ENCODE data around the gene PGBD1. TPM values are rescaled to one million over a fixed set of nuclear protein-coding genes. Genes with fewer than 3 reads are reported as not detected.

The PGBD1 gene
- total and polyA plus RNA-seq, 2 of the 8 experiments (the other 6 are each of a cell fraction or from before 2014, with no cell fraction given), result 2.5 to 9.2 TPM

DNA sequence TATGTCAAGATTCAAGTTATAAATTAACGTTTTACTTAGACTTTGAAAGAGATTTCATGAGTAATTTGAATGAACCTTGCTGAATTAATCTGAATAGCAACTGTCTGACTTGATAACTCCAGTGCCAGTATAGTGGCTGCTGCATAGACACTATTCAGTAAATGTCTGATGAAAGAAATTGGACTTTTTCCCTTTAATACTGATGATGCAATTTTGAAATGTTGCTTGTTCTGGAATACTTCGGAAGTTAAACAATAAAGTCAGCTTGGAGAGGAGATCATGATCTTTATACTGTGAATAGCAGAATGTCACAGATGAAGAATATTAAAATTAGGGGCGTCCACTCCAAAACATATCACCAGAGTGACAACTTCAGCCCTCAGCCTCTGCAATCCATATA, 3.6 kb upstream of the PGBD1 start:
- Histone ChIP-seq H4K91ac (replicated peaks; ENCODE audit: insufficient read length, low read length) (no peak overlapping the region), H2AK5ac (ENCODE audit: low read depth, low read length) (no peak overlapping the region), H4K5ac (ENCODE audit: insufficient read length, low read depth, low read length) (no peak overlapping the region), H3K56ac (replicated peaks; ENCODE audit: insufficient read length, low read depth, low read length) (no peak overlapping the region), H2BK20ac (ENCODE audit: low read length) (no peak overlapping the region), H3K79me1 (ENCODE audit: low read depth, low read length) (0 out of 2 replicates have a peak, but pooled peaks cover under 1% of the 10 kb centered on the region), H3K4me2 (ENCODE audit: insufficient read depth in 1 of 2, low read depth in 2 of 2, low read length in 2 of 2) (no peak overlapping the region), H3K4ac (replicated peaks; ENCODE audit: insufficient read length, low read depth, low read length) (no peak overlapping the region), H2BK15ac (ENCODE audit: low read length) (no peak overlapping the region), H3K4me3 (ENCODE audit: extremely low read depth in 1 of 4, insufficient read depth in 2 of 4, low read depth in 3 of 4, low read length in 4 of 4) (no peak overlapping the region), H3K27ac (ENCODE audit: low read depth, low read length) (no peak overlapping the region), H4K20me1 (replicated peaks in 1 of 2; ENCODE audit: control insufficient read depth in 1 of 2, insufficient read depth in 2 of 2, low read length in 2 of 2) (no peaks in the 10 kb centered on the region), H2BK120ac (replicated peaks; ENCODE audit: low read depth, low read length) (no peak overlapping the region), H2BK5ac (ENCODE audit: low read depth, low read length) (no peak overlapping the region), H3K4me1 (replicated peaks in 1 of 4; ENCODE audit: control insufficient read depth in 3 of 4, insufficient read depth in 4 of 4, low read length in 3 of 4) (peaks cover 0 to under 1% (median 0%) of the 10 kb centered on the region in 4 experiments; a peak in 2 of 7 replicates), H3K79me2 (ENCODE audit: control insufficient read depth in 1 of 2, insufficient read depth in 2 of 2, low read length in 2 of 2) (peaks cover 0 to 11% of the 10 kb centered on the region in 2 experiments; a peak in 2 of 4 replicates), H4K8ac (ENCODE audit: extremely low read depth, insufficient read depth, low read length) (no peak overlapping the region), H2AFZ (ENCODE audit: low read length) (no peak overlapping the region), H3K23ac (ENCODE audit: insufficient read length) (no peak overlapping the region), H2BK12ac (ENCODE audit: low read depth, low read length) (no peak overlapping the region), H3K9me3 (ENCODE audit: insufficient read depth in 2 of 2, low read depth in 1 of 2, low read length in 1 of 2) (no peaks in the 10 kb centered on the region), H3K23me2 (ENCODE audit: low read depth, low read length) (no peaks in the 10 kb centered on the region), H3K27me3 (replicated peaks in 1 of 4; ENCODE audit: control insufficient read depth in 3 of 4, extremely low read depth in 1 of 4, insufficient read depth in 3 of 4, low read length in 3 of 4) (no peaks in the 10 kb centered on the region), H3K18ac (ENCODE audit: extremely low read depth, low read length) (no peak overlapping the region), H3K36me3 (ENCODE audit: control insufficient read depth in 2 of 4, insufficient read depth in 4 of 4, low read length in 3 of 4) (peaks cover 2 to 26% (median 14%) of the 10 kb centered on the region in 4 experiments; a peak in 7 of 8 replicates), H3K14ac (ENCODE audit: insufficient read length) (no peak overlapping the region), H3K9ac (replicated peaks in 1 of 4; ENCODE audit: extremely low read depth in 1 of 4, low read depth in 3 of 4, low read length in 3 of 4) (no peak overlapping the region)
- FAIRE-seq (no peak), DNase-seq (ENCODE audit: low read depth in 1 of 2, low spot score in 2 of 2) (no peak)
- POLR2A ChIA-PET (ENCODE audit: partially characterized antibody), result no interaction called here
- WGBS, 2 experiments (ENCODE audit: extremely low coverage in 1 of 2, insufficient coverage in 1 of 2, insufficient read length in 1 of 2, insufficient replicate concordance in 2 of 2, low coverage in 1 of 2, low lambda C conversion rate in 2 of 2, missing lambda C conversion rate in 1 of 2), result 79% methylated on average over 3 of the region's 3 CpGs; no CpG with 5 or more reads in 1 of the 2 experiments
- CTCF ChIA-PET (ENCODE audit: partially characterized antibody), result interaction anchor here (1.8 kb wide), 1 partner anchor 77 kb away, joined by 6 read pairs; no protein-coding TSS in a partner anchor
- TF ChIP-seq CREB1 (IDR thresholded peaks at IDR 0.05), result no peak
- TF ChIP-seq HDAC6 (IDR thresholded peaks at IDR 0.05; ENCODE audit: low read depth, low read length), result no peak
- no peak for TF ChIP-seq SIX5 (IDR thresholded peaks at IDR 0.05; ENCODE audit: low read depth, low read length)
- TF ChIP-seq SIRT6 (IDR thresholded peaks at IDR 0.05; ENCODE audit: low read length), result no peak
- TF ChIP-seq EGR1 (IDR thresholded peaks at IDR 0.05; ENCODE audit: borderline replicate concordance, low read depth, low read length), result no peak
- TF ChIP-seq RFX5 (IDR thresholded peaks at IDR 0.05; ENCODE audit: borderline replicate concordance, low read depth, low read length), result no peak
- TF ChIP-seq RAD21 (IDR thresholded peaks at IDR 0.05 in 1 of 2, conservative IDR thresholded peaks at IDR 0.05 in 1 of 2; ENCODE audit: low read depth in 2 of 2, low read length in 2 of 2), result no peak
- no peak for TF ChIP-seq KDM1A (IDR thresholded peaks at IDR 0.05; ENCODE audit: borderline replicate concordance, low read length)
- TF ChIP-seq ZNF274 (IDR thresholded peaks at IDR 0.05; ENCODE audit: borderline replicate concordance, extremely low read depth, low read length), result no peak
- no peak for TF ChIP-seq NANOG (IDR thresholded peaks at IDR 0.05; ENCODE audit: insufficient read depth, low read depth, low read length, poor library complexity, severe bottlenecking)
- TF ChIP-seq, protein P1, sequence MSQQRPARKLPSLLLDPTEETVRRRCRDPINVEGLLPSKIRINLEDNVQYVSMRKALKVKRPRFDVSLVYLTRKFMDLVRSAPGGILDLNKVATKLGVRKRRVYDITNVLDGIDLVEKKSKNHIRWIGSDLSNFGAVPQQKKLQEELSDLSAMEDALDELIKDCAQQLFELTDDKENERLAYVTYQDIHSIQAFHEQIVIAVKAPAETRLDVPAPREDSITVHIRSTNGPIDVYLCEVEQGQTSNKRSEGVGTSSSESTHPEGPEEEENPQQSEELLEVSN (IDR thresholded peaks at IDR 0.05), result no peak
- TF ChIP-seq TAF7 (optimal IDR thresholded peaks at IDR 0.05; ENCODE audit: borderline replicate concordance, low read depth, low read length), result no peak
- TF ChIP-seq HDAC2 (IDR thresholded peaks at IDR 0.05; ENCODE audit: borderline replicate concordance in 1 of 2, low read depth in 2 of 2, low read length in 2 of 2), result no peak

Measured in H1 (cell line).